Stimulated activated naive CD8-positive, alpha-beta T cell treated with anti-CD3 and anti-CD28 coated beads, Interleukin-15, Interleukin-2, amounts not matched to agents 100 U/mL and 50 U/mL, for 24 hours (primary cell): ENCODE measurements around the gene SIRT2.
"Not testable (repeated sequence)": the region's sequence is repeated elsewhere in the genome, so short reads cannot be mapped to it uniquely, and the experiment has no call there.

Experiments
- ATAC-seq: fragments of 150-1000 bp; cut with Tn5 transposase; one replicate; pipeline ENCODE4 v1.10.0; 2021
- DNase-seq: peaks from one replicate; pipeline ENCODE4 v3.0.0; 2021

The SIRT2 gene

GRCh38 chr19:38899447-38900201 lies at the start of gene SIRT2, which contains the start of gene NFKBIB:
Gene SIRT2, minus strand, starts transcription at chr19:38899618. Its CDS starts 97 bp downstream, at chr19:38899521.
Gene NFKBIB, plus strand, starts transcription at chr19:38899969. Its CDS starts 64 bp downstream, at chr19:38900033.
- peak; percentile 97 for ATAC-seq
- DNase-seq, result peak; percentile 97

GRCh38 chr19:38946229-38947010 lies 47.0 kb upstream of the SIRT2 start:
- ATAC-seq (no peak), DNase-seq (no peak)

- ATAC-seq, result no peak
These were observed 46.3 kb upstream of the SIRT2 start for GRCh38 chr19:38945562-38946228.

GRCh38 chr19:38944981-38945506 lies 45.6 kb upstream of the SIRT2 start:
- ATAC-seq, result no peak
- no peak for DNase-seq

More at GRCh38 chr19:38945562-38946228, 46.3 kb upstream of the SIRT2 start:
- no peak for DNase-seq

GRCh38 chr19:38942471-38943181 lies 43.2 kb upstream of the SIRT2 start:
- ATAC-seq, result no peak

GRCh38 chr19:38941979-38942378 lies 42.6 kb upstream of the SIRT2 start:
- no peak for DNase-seq
- no peak for ATAC-seq

More at GRCh38 chr19:38942471-38943181, 43.2 kb upstream of the SIRT2 start:
- DNase-seq, result no peak

GRCh38 chr19:38941466-38941865 lies 42.0 kb upstream of the SIRT2 start:
- DNase-seq, ATAC-seq: not testable (repeated sequence)

- ATAC-seq (no peak), DNase-seq (no peak)
These were observed 40.5 kb upstream of the SIRT2 start for GRCh38 chr19:38939957-38940356.

- no peak for DNase-seq
- ATAC-seq, result no peak
These were observed 34.1 kb upstream of the SIRT2 start for GRCh38 chr19:38933544-38933943.

GRCh38 chr19:38932425-38933179 lies 33.2 kb upstream of the SIRT2 start:
- DNase-seq (peak; percentile 49), ATAC-seq (no peak)

- no peak for ATAC-seq
These were observed 32.0 kb upstream of the SIRT2 start for GRCh38 chr19:38931521-38931793.

GRCh38 chr19:38930776-38931520 lies 31.5 kb upstream of the SIRT2 start, which contains the start of gene MRPS12:
Gene MRPS12, plus strand, starts transcription at chr19:38930944. Its CDS starts 351 bp downstream, at chr19:38931295.
- DNase-seq, result peak; percentile 97

More at GRCh38 chr19:38931521-38931793, 32.0 kb upstream of the SIRT2 start:
- no peak for DNase-seq

GRCh38 chr19:38929929-38930775 lies 30.7 kb upstream of the SIRT2 start, which contains the start of gene SARS2:
Gene SARS2, minus strand, starts transcription at chr19:38930763. Its CDS starts 27 bp downstream, at chr19:38930736.
- ATAC-seq, result peak; percentile 68
- DNase-seq, result peak; percentile 91

More at GRCh38 chr19:38930776-38931520, 31.5 kb upstream of the SIRT2 start, which contains the start of gene MRPS12:
- ATAC-seq, result peak; percentile 98

GRCh38 chr19:38928391-38929001 lies 29.1 kb upstream of the SIRT2 start:
- ATAC-seq (no peak), DNase-seq (no peak)

GRCh38 chr19:38924388-38924787 lies 25.0 kb upstream of the SIRT2 start:
- DNase-seq (no peak), ATAC-seq (no peak)

GRCh38 chr19:38922482-38922881 lies 23.1 kb upstream of the SIRT2 start:
- ATAC-seq (no peak), DNase-seq (no peak)

GRCh38 chr19:38921420-38922274 lies 22.2 kb upstream of the SIRT2 start:
- DNase-seq, result no peak

More at GRCh38 chr19:38921420-38922274, 22.2 kb upstream of the SIRT2 start:
- ATAC-seq, result no peak
